Adrenal gland (tissue), 12 donors: Measurements from ENCODE around the gene BOC. TPM values are rescaled to one million over a fixed set of nuclear protein-coding genes. Genes with fewer than 3 reads are reported as not detected.

Experiments
- DNase-seq, 7 donors: peaks; one replicate each; pipeline ENCODE4 v3.0.0-alpha.2; 2019 to 2020
- H3K27ac ChIP-seq, 5 donors: fragments of 200-600 bp; sonication (generic) in 4 of 5; 1 replicate in 3 of 5; 2 replicates in 2 of 5; pipeline versions ENCODE4 v1.5.1 to v1.8.0; 2016 to 2020; ENCODE audit warnings: mild to moderate bottlenecking in 1 of 5
- H3K27me3 ChIP-seq: fragments of 200-600 bp; 2 replicates; pipeline ENCODE4 v1.8.0; 2021
- H3K36me3 ChIP-seq, 2 donors: fragments of 200-600 bp; replicated peaks in 1 of 2; 1 replicate in 1 of 2; 2 replicates in 1 of 2; pipeline versions ENCODE4 v1.5.1 to v1.8.0; 2018 to 2022
- H3K4me1 ChIP-seq, 2 donors: fragments of 200-600 bp; replicated peaks in 1 of 2; 1 replicate in 1 of 2; 2 replicates in 1 of 2; pipeline versions ENCODE4 v1.5.1 to v1.8.0; 2018 to 2021
- H3K4me3 ChIP-seq, 4 donors: fragments of 200-600 bp; sonication (generic) in 3 of 4; one replicate each; pipeline ENCODE4 v1.5.1; 2016 to 2018
- H3K9me3 ChIP-seq, 3 donors: fragments of 200-600 bp; sonication (generic) in 1 of 3; replicated peaks in 1 of 3; 1 replicate in 2 of 3; 2 replicates in 1 of 3; pipeline versions ENCODE4 v1.5.1 to v1.8.0; 2016 to 2021
- CTCF ChIP-seq, 6 experiments: fragments of 450-650 bp in 4 of 6; fragments of 200-600 bp in 2 of 6; sonication (generic) in 1 of 6; IDR thresholded peaks; 1 replicate in 5 of 6; 2 replicates in 1 of 6; pipeline versions ENCODE4 v1.5.1 to v1.8.0; 2016 to 2021; ENCODE audit warnings: antibody characterized with exemption in 6 of 6, mild to moderate bottlenecking in 2 of 6, moderate library complexity in 1 of 6
- POLR2A ChIP-seq, 2 donors: fragments of 450-650 bp; IDR thresholded peaks; one replicate each; pipeline ENCODE4 v1.6.1; 2017; ENCODE audit warnings: antibody characterized with exemption in 2 of 2, mild to moderate bottlenecking in 2 of 2, moderate library complexity in 1 of 2
- WGBS, 4 donors: extraction: QIAGEN DNeasy Blood & Tissue Kit in 2 of 4; methylation state at CpG; one replicate each; pipeline versions ENCODE4 v1.1.5 to v1.1.7; 2013 to 2017; 5-methylcytosine and 5-hydroxymethylcytosine counted together
- intact Hi-C, 2 donors: fragments of 100-400 bp; cut with DNase I; formaldehyde crosslinking; loops; one replicate each; pipeline versions ENCODE4 v1.14.1 to v1.15.0; 2022 to 2023
- polyA plus RNA-seq, 3 donors: library from polyadenylated mRNA; stranded (reverse); fragments of 200-250 nt in 2 of 3; fragments of 350-450 nt in 1 of 3; fragmentation: Illumina TruSeq in 1 of 3; extraction: RNeasy Lipid Tissue Mini Kit (QIAGEN cat#74804) in 1 of 3; gene quantifications; one replicate each; pipeline ENCODE4 v1.2.3, GENCODE V29; 2013 to 2014
- total RNA-seq, 9 donors: library from RNA; depleted of rRNA in 4 of 9; stranded (reverse); fragments of >200 nt in 4 of 9; fragments of 120-200 nt in 1 of 9; fragmentation: NEBNext Ultra II Directional in 1 of 9; extraction: Animal tissue kit (Norgen Biotek cat#: 25700) in 1 of 9; gene quantifications; one replicate each; pipeline versions ENCODE4 v1.1.0 to v1.2.4, GENCODE V29; 2013 to 2023
- donor health status: healthy with polysubstance abuse.
- donor health status: Bipolar disorder and iron deficiency.
- donor health status: DM: yes; HTN: yes; CAD: no.
- donor health status: DM: no; HTN: no; CAD: no.
- donor health status: DM: no; HTN: no; CAD: no.
- donor health status: DM: yes; HTN: yes; CAD: no.

BOC gene
- total and polyA plus RNA-seq, 12 donors: 1.9 to 22.3 (median 9.5) TPM

DNA sequence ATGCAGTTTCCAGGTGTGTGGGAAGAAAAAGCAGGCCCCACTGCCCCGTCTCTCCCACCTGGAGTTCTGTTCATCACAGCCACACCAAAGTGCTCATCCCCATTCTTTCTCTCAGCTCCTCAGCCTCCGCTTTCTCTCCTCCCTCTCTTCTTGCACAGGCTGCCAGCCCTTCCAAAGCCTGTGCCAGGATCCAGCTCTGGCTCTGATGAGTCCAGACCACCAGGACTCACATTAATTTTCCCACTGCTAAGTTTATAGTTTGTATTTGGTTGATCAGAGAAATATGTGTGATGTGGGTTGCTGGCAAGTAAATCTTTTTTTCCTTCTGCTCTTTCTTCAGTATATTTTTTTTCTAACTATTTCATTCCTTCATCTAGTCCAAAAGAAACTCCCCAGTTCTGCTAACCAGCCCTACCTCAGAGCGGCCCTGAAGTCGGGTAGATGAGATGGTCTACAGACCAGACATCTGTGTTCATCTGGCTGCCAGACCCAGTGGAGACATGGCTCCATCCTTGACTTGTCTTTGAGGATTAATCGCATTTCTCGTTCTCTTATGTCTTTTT is 49.8 kb downstream of the BOC start:
- no peaks in the 10 kb centered on the region for H3K4me1 ChIP-seq

DNA sequence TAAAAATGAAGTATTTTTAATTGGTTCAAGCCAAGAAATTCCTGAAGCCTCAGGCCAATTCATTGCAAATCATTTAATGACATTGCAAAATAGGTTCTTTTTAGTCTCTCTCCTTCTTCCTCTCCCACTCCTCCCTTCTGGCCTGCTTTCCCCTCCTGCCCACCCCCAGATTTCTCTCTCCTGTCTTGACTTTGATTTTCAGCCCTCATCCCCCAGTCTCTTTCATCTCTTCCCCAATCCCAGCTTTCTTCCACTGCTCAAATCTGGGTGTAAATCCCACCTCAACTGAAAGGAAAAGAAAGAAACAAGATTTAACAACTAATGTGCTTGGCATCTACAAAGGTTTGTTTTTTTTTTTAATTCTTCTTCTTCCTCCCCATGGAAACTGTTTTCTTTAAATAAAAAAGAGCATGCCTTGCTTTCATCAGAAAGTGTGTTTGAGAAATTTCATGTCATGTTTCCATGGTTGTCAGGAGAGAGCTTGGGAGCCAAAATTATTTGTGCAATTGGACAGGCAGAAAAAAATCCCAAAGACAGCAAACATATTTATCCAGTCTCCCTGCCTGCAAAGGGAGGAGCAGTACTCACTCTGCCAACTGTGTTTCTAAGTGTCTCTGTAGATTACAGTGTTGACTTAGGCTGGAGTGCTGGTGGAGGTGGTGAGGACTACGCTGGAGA is 50.4 kb downstream of the BOC start:
- no peaks in the 10 kb centered on the region for H3K36me3 ChIP-seq
- H3K27ac ChIP-seq: peak overlapping the region in 1 of 5 donors; percentile 30
- no peaks in the 10 kb centered on the region for H3K27me3 ChIP-seq
- no peak for TF ChIP-seq CTCF (IDR thresholded peaks at IDR 0.05)
- TF ChIP-seq POLR2A (IDR thresholded peaks at IDR 0.05): no peak
- no peaks in the 10 kb centered on the region for H3K9me3 ChIP-seq
- intact Hi-C loops: no loop called here
- H3K4me3 ChIP-seq: no peak overlapping the region
- no peak for DNase-seq
- WGBS, 4 donors: 65 to 83% (median 76%) methylated on average over 1 of the region's 1 CpG
- H3K4me1 ChIP-seq: no peaks in the 10 kb centered on the region

More for the DNA sequence above, 49.8 kb downstream of the BOC start:
- Histone ChIP-seq H3K36me3 (no peaks in the 10 kb centered on the region), H3K9me3 (no peaks in the 10 kb centered on the region), H3K4me3 (no peak overlapping the region), H3K27ac (peak overlapping the region in 1 of 5 donors; percentile 55), H3K27me3 (no peaks in the 10 kb centered on the region)
- intact Hi-C loops: no loop called here
- WGBS, 4 donors: 30 to 68% (median 61%) methylated on average over 6 of the region's 6 CpGs
- peak in 1 of 7 donors; percentile 35 for DNase-seq
- TF ChIP-seq POLR2A (IDR thresholded peaks at IDR 0.05) (no peak), CTCF (IDR thresholded peaks at IDR 0.05) (no peak)

- TF ChIP-seq POLR2A (IDR thresholded peaks at IDR 0.05) (no peak), CTCF (IDR thresholded peaks at IDR 0.05) (no peak)
- Histone ChIP-seq H3K27ac (no peak overlapping the region), H3K27me3 (no peaks in the 10 kb centered on the region), H3K36me3 (no peaks in the 10 kb centered on the region), H3K4me3 (no peak overlapping the region), H3K4me1 (no peaks in the 10 kb centered on the region), H3K9me3 (no peaks in the 10 kb centered on the region)
- intact Hi-C loops: no loop called here
- no peak for DNase-seq
- 70 to 92% (median 82%) methylated on average over 2 of the region's 2 CpGs for WGBS, 4 donors
Measured at GRCh38 chr3:113262304-113262665, 50.9 kb downstream of the BOC start.

GRCh38 chr3:113263020-113263419 is 51.7 kb downstream of the BOC start:
- peak in 1 of 7 donors; percentile 32 for DNase-seq
- WGBS, 4 donors: 69 to 90% (median 86%) methylated on average over 2 of the region's 2 CpGs
- Histone ChIP-seq H3K4me1 (no peaks in the 10 kb centered on the region), H3K4me3 (no peak overlapping the region), H3K27ac (no peak overlapping the region), H3K27me3 (no peaks in the 10 kb centered on the region), H3K36me3 (no peaks in the 10 kb centered on the region), H3K9me3 (no peaks in the 10 kb centered on the region)
- intact Hi-C loops: no loop called here
- TF ChIP-seq POLR2A (IDR thresholded peaks at IDR 0.05): no peak
- TF ChIP-seq CTCF (IDR thresholded peaks at IDR 0.05): no peak
